ENCODE data around the gene FBXO46.
"Not testable (repeated sequence)": the region's sequence is repeated elsewhere in the genome, so short reads cannot be mapped to it uniquely, and the experiment has no call there.

The FBXO46 gene

GRCh38 chr19:45685045-45685444 lies 45.7 kb downstream of the FBXO46 start:
- not testable (repeated sequence) for DNase-seq (ENCODE audit: low read depth in 2 of 3, low spot score in 1 of 3)

DNA sequence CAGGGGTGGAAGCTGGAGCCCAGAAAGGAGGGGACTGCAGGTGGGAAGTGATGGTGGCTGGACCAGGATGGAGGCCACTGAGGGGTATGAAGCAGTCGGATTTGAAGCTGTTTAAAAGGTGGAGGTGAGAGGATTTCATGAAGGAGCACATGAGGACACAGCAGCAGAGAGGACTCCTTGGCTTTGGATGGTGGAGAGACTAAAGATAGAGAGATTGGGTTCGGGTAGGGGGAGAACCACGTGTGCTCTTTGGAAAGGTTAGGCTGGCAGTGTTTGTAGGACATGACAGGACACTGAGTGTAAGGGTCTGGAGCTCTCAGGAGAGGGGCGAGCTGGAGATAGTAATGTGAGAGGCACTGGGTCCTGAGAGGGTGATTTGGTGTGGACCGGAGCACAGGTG lies 47.8 kb downstream of the FBXO46 start:
- no peak for DNase-seq (ENCODE audit: low read depth in 2 of 3, low spot score in 1 of 3)

- DNase-seq (ENCODE audit: low read depth in 2 of 3, low spot score in 1 of 3): no peak
Measured at GRCh38 chr19:45682117-45682516, 48.6 kb downstream of the FBXO46 start.

- DNase-seq (ENCODE audit: low read depth in 2 of 3, low spot score in 1 of 3): peak; percentile 74 to 83 (median 76)
Measured at GRCh38 chr19:45681391-45682015, 49.2 kb downstream of the FBXO46 start.

DNA sequence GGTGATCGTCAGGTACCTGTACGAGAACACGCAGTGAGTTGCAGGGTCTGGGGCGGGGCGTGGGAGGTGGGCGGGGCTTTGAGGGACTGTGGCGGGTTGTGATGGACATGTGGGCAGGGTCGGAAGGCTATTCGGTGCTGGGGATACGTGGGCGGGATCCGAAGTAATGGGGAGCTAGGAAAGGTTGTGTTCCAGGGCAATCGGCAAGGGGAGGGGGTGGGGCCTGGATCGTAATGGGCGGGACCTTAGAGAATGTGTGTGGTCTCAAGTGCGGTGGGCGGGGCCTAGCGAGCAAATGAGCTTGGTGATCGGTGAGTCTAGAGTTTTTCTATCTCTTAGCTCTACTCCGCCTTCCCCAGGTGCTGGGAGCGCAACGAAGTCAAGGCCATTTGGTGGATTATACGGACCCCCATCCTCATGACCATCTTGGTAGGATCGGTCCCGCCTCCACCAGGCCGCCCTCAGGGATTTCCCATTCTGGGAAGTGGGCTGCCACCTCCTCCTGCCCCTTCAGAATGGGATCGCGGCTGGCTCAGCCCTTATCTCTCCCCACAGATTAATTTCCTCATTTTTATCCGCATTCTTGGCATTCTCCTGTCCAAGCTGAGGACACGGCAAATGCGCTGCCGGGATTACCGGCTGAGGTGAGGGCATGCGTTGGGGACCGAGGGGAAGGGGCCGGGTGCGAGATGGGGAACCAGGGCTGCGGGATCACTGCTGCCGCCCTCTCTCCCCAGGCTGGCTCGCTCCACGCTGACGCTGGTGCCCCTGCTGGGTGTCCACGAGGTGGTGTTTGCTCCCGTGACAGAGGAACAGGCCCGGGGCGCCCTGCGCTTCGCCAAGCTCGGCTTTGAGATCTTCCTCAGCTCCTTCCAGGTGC lies 53.1 kb downstream of the FBXO46 start:
- DNase-seq (ENCODE audit: low read depth in 2 of 3, low spot score in 1 of 3): peak; percentile 79 to 88 (median 82)

DNA sequence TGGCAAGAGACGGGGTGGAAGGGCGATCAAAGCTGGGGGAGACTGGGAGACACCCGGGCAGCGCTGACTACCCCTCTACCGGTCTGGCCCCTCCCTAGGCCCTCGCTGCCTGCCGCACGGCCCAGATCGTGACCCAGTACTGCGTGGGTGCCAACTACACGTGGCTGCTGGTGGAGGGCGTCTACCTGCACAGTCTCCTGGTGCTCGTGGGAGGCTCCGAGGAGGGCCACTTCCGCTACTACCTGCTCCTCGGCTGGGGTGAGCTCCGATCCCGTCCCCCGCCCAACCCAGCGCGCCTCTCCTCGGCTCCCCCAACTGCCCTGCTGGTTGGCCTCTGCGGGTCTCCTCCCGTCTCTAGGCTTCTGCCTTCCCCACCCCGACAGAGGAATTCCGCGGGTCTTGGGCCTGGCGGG lies 53.8 kb downstream of the FBXO46 start:
- DNase-seq (ENCODE audit: low read depth in 2 of 3, low spot score in 1 of 3): peak in 1 of 3 donors; percentile 32

GRCh38 chr19:45674946-45675345 lies 55.8 kb downstream of the FBXO46 start:
- no peak for DNase-seq (ENCODE audit: low read depth in 2 of 3, low spot score in 1 of 3)

GRCh38 chr19:45670670-45671453 lies 59.8 kb downstream of the FBXO46 start:
- DNase-seq (ENCODE audit: low read depth in 2 of 3, low spot score in 1 of 3): peak; percentile 64 to 84 (median 74)

GRCh38 chr19:45668342-45668871 lies 62.3 kb downstream of the FBXO46 start:
- DNase-seq (ENCODE audit: low read depth in 2 of 3, low spot score in 1 of 3): peak in 1 of 3 donors; percentile 29

- DNase-seq (ENCODE audit: low read depth in 2 of 3, low spot score in 1 of 3): peak; percentile 64 to 72 (median 68)
Measured at GRCh38 chr19:45667620-45668341, 62.9 kb downstream of the FBXO46 start, which contains the start of gene GIPR. GIPR (plus strand) TSS chr19:45668221; CDS start chr19:45669521, 1,300 bp downstream.

- DNase-seq (ENCODE audit: low read depth in 2 of 3, low spot score in 1 of 3): no peak
Measured at GRCh38 chr19:45664575-45664974, 66.1 kb downstream of the FBXO46 start.

DNA sequence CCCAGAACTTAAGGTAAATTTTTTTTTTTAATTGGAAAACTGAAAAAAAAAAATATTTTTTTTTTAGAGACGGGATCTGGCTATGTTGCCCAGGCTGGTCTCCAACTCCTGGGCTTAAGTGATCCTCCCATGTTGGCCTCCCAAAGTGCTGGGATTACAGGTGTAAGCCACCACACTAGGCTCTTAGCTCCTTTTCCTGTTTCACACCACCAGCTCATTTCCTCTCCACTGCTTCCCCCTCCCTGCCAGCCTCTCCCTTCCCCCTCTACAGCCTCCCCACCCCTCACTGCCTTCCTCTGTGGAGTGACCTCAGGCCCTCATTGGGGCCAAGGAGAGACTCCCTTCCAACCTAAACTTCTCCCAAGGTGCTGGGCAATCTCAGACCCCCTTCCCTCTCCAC lies 66.9 kb downstream of the FBXO46 start:
- DNase-seq (ENCODE audit: low read depth in 2 of 3, low spot score in 1 of 3): no peak

DNA sequence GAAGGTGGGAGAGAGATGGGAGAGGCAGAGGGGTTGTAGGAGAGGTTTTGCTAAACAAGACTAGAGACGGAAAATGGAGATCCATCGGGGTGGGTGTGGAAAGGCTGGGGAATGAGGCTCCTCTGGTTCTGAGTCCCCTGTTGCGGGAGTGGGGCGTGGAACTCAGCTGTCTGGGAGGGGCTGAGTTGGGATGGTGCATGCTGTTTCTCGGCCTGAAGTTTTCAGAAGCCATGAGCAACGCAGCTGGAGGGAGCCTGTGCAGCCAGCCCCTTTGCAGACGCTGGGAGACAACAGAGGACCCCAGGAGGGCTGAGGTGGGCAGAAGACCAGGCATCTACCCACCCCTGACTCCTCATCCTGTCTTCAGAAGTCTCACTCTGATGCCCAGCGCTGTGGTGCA lies 70.1 kb downstream of the FBXO46 start:
- no peak for DNase-seq (ENCODE audit: low read depth in 2 of 3, low spot score in 1 of 3)

Data from stimulated activated CD4-positive, alpha-beta T cell treated with anti-CD3 and anti-CD28 coated beads, Interleukin-12 subunit alpha, Interleukin-12 subunit beta, amount 100 ng/mL, for 48 hours (primary cell).